ENCODE data around the gene GABARAP.

GRCh38 chr17:7241090-7241733 is 1.0 kb downstream of the GABARAP start:
- TF ChIP-seq POLR2AphosphoS5 (IDR thresholded peaks at IDR 0.05; ENCODE audit: low read depth, low read length) = no peak
- no peak for TF ChIP-seq POLR2A (IDR thresholded peaks at IDR 0.05; ENCODE audit: low read depth, low read length)
- TF ChIP-seq POU2F2 (IDR thresholded peaks at IDR 0.05; ENCODE audit: low read depth, low read length) = no peak
- no peak for TF ChIP-seq PAX5 (IDR thresholded peaks at IDR 0.05; ENCODE audit: insufficient read depth, low read length, severe bottlenecking)
- TF ChIP-seq SPI1 (IDR thresholded peaks at IDR 0.05; ENCODE audit: low read depth, low read length) = no peak
- no peak for TF ChIP-seq TAF1 (IDR thresholded peaks at IDR 0.05; ENCODE audit: low read depth, low read length)

Measured in GM12891 (cell line).